CD14-positive monocyte (primary cell): ENCODE measurements around the gene PDIA5. TPM values are rescaled to one million over a fixed set of nuclear protein-coding genes. Genes with fewer than 3 reads are reported as not detected.

Experiments used
- DNase-seq, 3 donors: peaks; one replicate each; pipeline ENCODE4 v3.0.0-alpha.2; 2011 to 2022
- H2AFZ ChIP-seq: 2 replicates; pipeline ENCODE4 v1.6.0; 2012; ENCODE audit warnings: mild to moderate bottlenecking, low read depth, low read length, inconsistent platforms; ENCODE audit not compliant: insufficient read depth, poor library complexity, severe bottlenecking
- H3K27ac ChIP-seq, 2 donors: 1 replicate in 1 of 2; 2 replicates in 1 of 2; pipeline ENCODE4 v1.5.1; 2012 to 2013; ENCODE audit warnings: low read length in 2 of 2, control low read depth in 1 of 2, inconsistent platforms in 1 of 2, low read depth in 1 of 2, mild to moderate bottlenecking in 1 of 2
- H3K27me3 ChIP-seq, 2 donors: one replicate each; pipeline versions ENCODE4 v1.6.0 to v1.6.1; 2011 to 2013; ENCODE audit warnings: low read length in 2 of 2; ENCODE audit not compliant: control insufficient read depth in 2 of 2, insufficient read depth in 2 of 2
- H3K36me3 ChIP-seq, 2 donors: replicated peaks in 1 of 2; 1 replicate in 1 of 2; 2 replicates in 1 of 2; pipeline versions ENCODE4 v1.5.1 to v1.6.1; 2012 to 2013; ENCODE audit warnings: low read length in 2 of 2, control low read depth in 1 of 2, inconsistent platforms in 1 of 2, mild to moderate bottlenecking in 1 of 2; ENCODE audit not compliant: insufficient read depth in 2 of 2, control insufficient read depth in 1 of 2
- H3K4me1 ChIP-seq, 2 donors: 1 replicate in 1 of 2; 2 replicates in 1 of 2; pipeline versions ENCODE4 v1.5.1 to v1.6.1; 2012 to 2013; ENCODE audit warnings: low read length in 2 of 2, control low read depth in 1 of 2, inconsistent platforms in 1 of 2, mild to moderate bottlenecking in 1 of 2, moderate library complexity in 1 of 2; ENCODE audit not compliant: insufficient read depth in 2 of 2, control insufficient read depth in 1 of 2
- H3K4me2 ChIP-seq: replicated peaks from 2 replicates; pipeline ENCODE3; 2012; ENCODE audit warnings: low read length, moderate library complexity, mild to moderate bottlenecking; ENCODE audit not compliant: poor library complexity, severe bottlenecking; ENCODE audit errors: extremely low read depth
- H3K4me3 ChIP-seq, 3 experiments: fragments of 200-600 bp in 1 of 3; sonication (generic) in 1 of 3; replicated peaks in 1 of 3; 1 replicate in 2 of 3; 2 replicates in 1 of 3; pipeline ENCODE4 v1.5.1; 2011 to 2013; ENCODE audit warnings: low read length in 3 of 3, mild to moderate bottlenecking in 3 of 3, control low read depth in 2 of 3, low read depth in 2 of 3, inconsistent platforms in 1 of 3, moderate library complexity in 1 of 3
- H3K79me2 ChIP-seq: 2 replicates; pipeline ENCODE4 v1.6.0; 2012; ENCODE audit warnings: mild to moderate bottlenecking, control low read depth, inconsistent platforms, low read length, moderate library complexity; ENCODE audit not compliant: insufficient read depth
- H3K9ac ChIP-seq: 2 replicates; pipeline ENCODE4 v1.6.0; 2017; ENCODE audit warnings: low read length, mild to moderate bottlenecking; ENCODE audit not compliant: insufficient read depth, poor library complexity, severe bottlenecking
- H3K9me3 ChIP-seq, 2 donors: replicated peaks in 1 of 2; 1 replicate in 1 of 2; 2 replicates in 1 of 2; pipeline versions ENCODE4 v1.5.1 to v1.6.1; 2012 to 2013; ENCODE audit warnings: low read length in 2 of 2, control low read depth in 1 of 2; ENCODE audit not compliant: control insufficient read depth in 1 of 2, insufficient read depth in 1 of 2
- H4K20me1 ChIP-seq: 2 replicates; pipeline ENCODE4 v1.6.0; 2012; ENCODE audit warnings: mild to moderate bottlenecking, low read length, control low read depth, moderate library complexity; ENCODE audit not compliant: insufficient read depth
- H3K27ac Mint-ChIP-seq, 7 donors: one replicate each; pipeline ENCODE4 v1.8.0; 2020; ENCODE audit warnings: mild to moderate bottlenecking in 7 of 7, mixed read lengths in 7 of 7, moderate library complexity in 6 of 7, inconsistent platforms in 2 of 7
- H3K27me3 Mint-ChIP-seq, 3 donors: one replicate each; pipeline ENCODE4 v1.8.0; 2021 to 2022; ENCODE audit warnings: low read depth in 3 of 3, mild to moderate bottlenecking in 3 of 3, mixed read lengths in 3 of 3, moderate library complexity in 3 of 3, inconsistent platforms in 1 of 3
- H3K36me3 Mint-ChIP-seq, 2 donors: one replicate each; pipeline ENCODE4 v1.8.0; 2020; ENCODE audit warnings: mixed read lengths in 2 of 2, inconsistent platforms in 1 of 2, mild to moderate bottlenecking in 1 of 2
- H3K4me1 Mint-ChIP-seq: one replicate; pipeline ENCODE4 v1.8.0; 2020; ENCODE audit warnings: mild to moderate bottlenecking, mixed read lengths
- H3K4me3 Mint-ChIP-seq, 2 donors: one replicate each; pipeline ENCODE4 v1.8.0; 2020; ENCODE audit warnings: mild to moderate bottlenecking in 2 of 2, mixed read lengths in 2 of 2, moderate library complexity in 1 of 2
- H3K9me3 Mint-ChIP-seq, 7 donors: one replicate each; pipeline ENCODE4 v1.8.0; 2020 to 2022; ENCODE audit warnings: mixed read lengths in 7 of 7, mild to moderate bottlenecking in 6 of 7, moderate library complexity in 6 of 7, inconsistent platforms in 2 of 7
- CTCF ChIP-seq: fragments of 200-600 bp; IDR thresholded peaks from one replicate; pipeline ENCODE4 v1.8.0; 2022; ENCODE audit warnings: antibody characterized with exemption, mild to moderate bottlenecking
- WGBS: methylation state at CpG from one replicate; pipeline ENCODE4 v1.1.5; 2013; ENCODE audit warnings: missing lambda C conversion rate; ENCODE audit not compliant: insufficient coverage; 5-methylcytosine and 5-hydroxymethylcytosine counted together
- intact Hi-C, 2 donors: fragments of 100-400 bp; cut with micrococcal nuclease; formaldehyde crosslinking; loops; one replicate each; pipeline versions ENCODE4 v1.15.0 to v1.15.1; 2023
- polyA plus RNA-seq, 3 donors: library from polyadenylated mRNA; depleted of rRNA in 1 of 3; unstranded in 2 of 3; stranded (reverse) in 1 of 3; fragments of 300-500 nt in 2 of 3; fragments of >200 nt in 1 of 3; fragmentation: Illumina TruSeq in 2 of 3; gene quantifications; 1 replicate in 2 of 3; 2 replicates in 1 of 3; pipeline ENCODE4 v1.2.3, GENCODE V29; 2012 to 2021

Gene PDIA5
- polyA plus RNA-seq, 3 donors: 7.1 to 10.0 (median 9.2) TPM

DNA sequence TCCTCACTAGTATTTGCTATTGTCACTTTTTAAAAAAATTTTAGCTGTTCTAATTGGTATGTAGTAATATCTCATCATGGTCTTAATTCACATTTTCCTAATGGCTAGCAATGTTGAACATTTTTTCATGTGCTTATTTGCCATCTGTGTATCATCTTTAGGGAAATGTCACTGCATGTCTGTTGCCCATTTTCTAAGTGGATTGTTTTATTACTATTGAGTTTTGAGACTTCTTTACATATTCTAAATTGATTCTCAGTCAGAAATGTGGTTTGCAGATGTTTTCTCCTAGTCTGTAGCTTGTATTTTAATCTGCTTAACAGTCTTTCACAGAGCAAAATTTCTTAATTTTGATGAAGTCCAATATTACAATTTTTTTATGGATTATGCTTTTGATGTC lies 101.3 kb downstream of the PDIA5 start:
- Histone ChIP-seq H3K9me3 (no peaks in the 10 kb centered on the region), H2AFZ (no peak overlapping the region), H3K4me1 (no peaks in the 10 kb centered on the region), H3K9ac (no peak overlapping the region), H4K20me1 (no peaks in the 10 kb centered on the region), H3K27me3 (no peaks in the 10 kb centered on the region), H3K27ac (no peak overlapping the region), H3K4me3 (no peak overlapping the region), H3K79me2 (no peaks in the 10 kb centered on the region), H3K4me2 (no peak overlapping the region), H3K36me3 (peaks cover 9 to 24% of the 10 kb centered on the region in 2 donors)
- no peaks in the 10 kb centered on the region for H3K27me3 Mint-ChIP-seq
- H3K36me3 Mint-ChIP-seq: peaks cover 34 to 46% of the 10 kb centered on the region in 2 donors
- no peaks in the 10 kb centered on the region for H3K4me1 Mint-ChIP-seq
- no peak overlapping the region for H3K27ac Mint-ChIP-seq
- no peak for DNase-seq
- H3K9me3 Mint-ChIP-seq: peaks cover 0 to 7% (median 3%) of the 10 kb centered on the region in 7 donors
- H3K4me3 Mint-ChIP-seq: no peak overlapping the region
- TF ChIP-seq CTCF: no peak
- intact Hi-C loops: no loop called here

- Histone ChIP-seq H3K27me3 (no peaks in the 10 kb centered on the region), H3K4me1 (no peaks in the 10 kb centered on the region), H4K20me1 (no peaks in the 10 kb centered on the region), H3K9me3 (no peaks in the 10 kb centered on the region), H2AFZ (no peak overlapping the region), H3K4me2 (no peak overlapping the region), H3K36me3 (peaks cover 9 to 19% of the 10 kb centered on the region in 2 donors), H3K4me3 (no peak overlapping the region), H3K27ac (no peak overlapping the region), H3K79me2 (no peaks in the 10 kb centered on the region), H3K9ac (no peak overlapping the region)
- Mint-ChIP-seq H3K4me3 (no peak overlapping the region), H3K9me3 (peaks cover 0 to 7% (median 3%) of the 10 kb centered on the region in 7 donors), H3K27ac (no peak overlapping the region), H3K36me3 (peaks cover 32 to 41% of the 10 kb centered on the region in 2 donors), H3K4me1 (no peaks in the 10 kb centered on the region), H3K27me3 (no peaks in the 10 kb centered on the region)
- DNase-seq: no peak
- intact Hi-C loops: no loop called here
- no CpG with 5 or more reads among the region's 2 CpGs for WGBS
- no peak for TF ChIP-seq CTCF
These were observed 101.8 kb downstream of the PDIA5 start for GRCh38 chr3:123168605-123169004.
